MM.1S (cell line): ENCODE results near the gene SLC4A11.

Experiments
- DNase-seq: peaks from one replicate; pipeline ENCODE4 v3.0.0-alpha.2; 2015
- H2AFZ ChIP-seq: fragments of 300-600 bp; sonication (generic); 2 replicates; pipeline ENCODE4 v1.6.0; 2016; ENCODE audit warnings: antibody characterized with exemption, low read length
- H3F3A ChIP-seq: fragments of 300-600 bp; sonication (generic); 2 replicates; pipeline ENCODE4 v1.6.1; 2016; ENCODE audit warnings: mild to moderate bottlenecking, antibody characterized with exemption, low read length, moderate library complexity, mixed read lengths; ENCODE audit not compliant: insufficient read depth
- H3K27ac ChIP-seq: fragments of 300-600 bp; sonication (generic); 2 replicates; pipeline ENCODE4 v1.5.1; 2016; ENCODE audit warnings: mild to moderate bottlenecking, low read length
- H3K27me3 ChIP-seq: fragments of 300-600 bp; sonication (generic); replicated peaks from 2 replicates; pipeline ENCODE4 v1.6.0; 2016; ENCODE audit warnings: low read length; ENCODE audit not compliant: insufficient read depth
- H3K36me3 ChIP-seq: fragments of 300-600 bp; sonication (generic); replicated peaks from 2 replicates; pipeline ENCODE4 v1.6.1; 2016; ENCODE audit warnings: mild to moderate bottlenecking, low read length, mixed read lengths; ENCODE audit not compliant: insufficient read depth
- H3K4me1 ChIP-seq: fragments of 300-600 bp; sonication (generic); 2 replicates; pipeline ENCODE4 v1.6.1; 2016; ENCODE audit warnings: low read length, mixed read lengths
- H3K4me2 ChIP-seq: fragments of 300-600 bp; sonication (generic); 2 replicates; pipeline ENCODE4 v1.6.0; 2016; ENCODE audit warnings: low read depth, low read length
- H3K4me3 ChIP-seq: fragments of 300-600 bp; sonication (generic); 2 replicates; pipeline ENCODE4 v1.5.1; 2016; ENCODE audit warnings: low read length, mixed read lengths
- H3K79me2 ChIP-seq: fragments of 300-600 bp; sonication (generic); 2 replicates; pipeline ENCODE4 v1.6.1; 2016; ENCODE audit warnings: mixed run types, low read length, mixed read lengths
- H3K9ac ChIP-seq: fragments of 300-600 bp; sonication (generic); 2 replicates; pipeline ENCODE4 v1.6.1; 2016; ENCODE audit warnings: low read length, mixed read lengths
- H3K9me2 ChIP-seq: fragments of 300-600 bp; sonication (generic); replicated peaks from 2 replicates; pipeline ENCODE4 v1.6.1; 2016; ENCODE audit warnings: mild to moderate bottlenecking, low read length, mixed read lengths; ENCODE audit not compliant: insufficient read depth
- H3K9me3 ChIP-seq: fragments of 300-600 bp; sonication (generic); replicated peaks from 2 replicates; pipeline ENCODE4 v1.6.1; 2016; ENCODE audit warnings: mild to moderate bottlenecking, low read length, mixed read lengths; ENCODE audit not compliant: insufficient read depth
- H4K20me1 ChIP-seq: fragments of 300-600 bp; sonication (generic); 2 replicates; pipeline ENCODE4 v1.6.1; 2016; ENCODE audit warnings: mild to moderate bottlenecking, low read length, moderate library complexity, mixed read lengths; ENCODE audit not compliant: insufficient read depth
- EZH2 ChIP-seq: fragments of 300-600 bp; sonication (generic); optimal IDR thresholded peaks from 2 replicates; pipeline ENCODE3; 2017; ENCODE audit warnings: low read depth, mild to moderate bottlenecking, antibody characterized with exemption, low read length, mixed read lengths
- EZH2phosphoT487 ChIP-seq: fragments of 300-600 bp; sonication (generic); IDR thresholded peaks from 2 replicates; pipeline ENCODE4 v1.6.1; 2018; ENCODE audit warnings: antibody characterized with exemption, low read length
- TF ChIP-seq, protein P1 (sequence below): fragments of 300-600 bp; sonication (generic); IDR thresholded peaks from 2 replicates; pipeline ENCODE4 v1.5.1; 2016; ENCODE audit warnings: antibody characterized with exemption, low read length, mixed read lengths

SLC4A11 gene

DNA sequence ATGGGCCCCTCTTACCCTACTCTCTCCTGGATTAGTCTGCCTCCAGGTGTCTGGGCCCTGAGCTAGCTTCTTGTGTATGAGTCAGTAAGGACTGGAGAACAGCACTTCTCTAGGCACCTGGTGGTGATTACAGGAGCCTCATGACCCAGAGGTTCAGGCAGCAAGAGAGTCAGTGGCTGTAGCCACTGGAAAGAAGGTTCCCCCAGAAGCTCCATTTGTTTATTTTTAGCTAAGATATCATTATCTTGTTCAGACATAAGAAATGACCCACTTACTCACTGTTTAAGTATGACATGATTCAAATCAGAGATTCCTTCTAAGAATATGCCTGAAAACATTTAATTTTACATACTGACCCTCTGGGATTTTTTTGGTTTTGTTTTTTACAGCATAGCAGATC lies 23.6 kb upstream of the SLC4A11 start:
- Histone ChIP-seq H3K9ac (no peak overlapping the region), H3K9me3 (no peaks in the 10 kb centered on the region), H3F3A (no peaks in the 10 kb centered on the region), H2AFZ (no peak overlapping the region), H3K79me2 (no peaks in the 10 kb centered on the region), H3K4me3 (no peak overlapping the region), H3K27ac (no peak overlapping the region), H3K36me3 (no peaks in the 10 kb centered on the region), H3K4me2 (no peak overlapping the region), H3K9me2 (no peaks in the 10 kb centered on the region), H3K4me1 (no peaks in the 10 kb centered on the region), H4K20me1 (no peaks in the 10 kb centered on the region), H3K27me3 (no peaks in the 10 kb centered on the region)
- TF ChIP-seq EZH2phosphoT487 (no peak), EZH2 (no peak)
- TF ChIP-seq, protein P1, sequence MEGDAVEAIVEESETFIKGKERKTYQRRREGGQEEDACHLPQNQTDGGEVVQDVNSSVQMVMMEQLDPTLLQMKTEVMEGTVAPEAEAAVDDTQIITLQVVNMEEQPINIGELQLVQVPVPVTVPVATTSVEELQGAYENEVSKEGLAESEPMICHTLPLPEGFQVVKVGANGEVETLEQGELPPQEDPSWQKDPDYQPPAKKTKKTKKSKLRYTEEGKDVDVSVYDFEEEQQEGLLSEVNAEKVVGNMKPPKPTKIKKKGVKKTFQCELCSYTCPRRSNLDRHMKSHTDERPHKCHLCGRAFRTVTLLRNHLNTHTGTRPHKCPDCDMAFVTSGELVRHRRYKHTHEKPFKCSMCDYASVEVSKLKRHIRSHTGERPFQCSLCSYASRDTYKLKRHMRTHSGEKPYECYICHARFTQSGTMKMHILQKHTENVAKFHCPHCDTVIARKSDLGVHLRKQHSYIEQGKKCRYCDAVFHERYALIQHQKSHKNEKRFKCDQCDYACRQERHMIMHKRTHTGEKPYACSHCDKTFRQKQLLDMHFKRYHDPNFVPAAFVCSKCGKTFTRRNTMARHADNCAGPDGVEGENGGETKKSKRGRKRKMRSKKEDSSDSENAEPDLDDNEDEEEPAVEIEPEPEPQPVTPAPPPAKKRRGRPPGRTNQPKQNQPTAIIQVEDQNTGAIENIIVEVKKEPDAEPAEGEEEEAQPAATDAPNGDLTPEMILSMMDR = no peak
- DNase-seq = peak; percentile 5

DNA sequence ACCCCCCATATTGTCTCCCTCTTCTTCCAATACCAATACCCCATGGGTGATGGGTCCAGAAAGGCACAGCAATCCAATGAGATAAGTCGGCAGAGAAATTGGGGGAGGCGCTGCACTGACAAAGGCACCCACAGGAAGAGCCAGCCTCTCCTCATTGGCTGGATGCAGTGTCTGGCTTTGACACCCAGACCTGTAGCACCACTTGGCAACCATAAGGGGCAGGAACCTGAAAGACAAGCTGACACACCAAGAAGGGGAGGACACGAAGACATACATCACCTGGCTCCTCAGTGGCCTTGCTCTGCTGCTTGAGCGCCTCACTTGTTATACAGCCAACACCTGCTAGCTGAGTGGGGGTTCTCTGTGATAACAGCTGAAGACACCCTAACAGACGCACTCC lies 19.4 kb upstream of the SLC4A11 start:
- no peak for TF ChIP-seq EZH2phosphoT487
- TF ChIP-seq, protein P1 = no peak
- no peak for TF ChIP-seq EZH2
- Histone ChIP-seq H3K36me3 (no peaks in the 10 kb centered on the region), H3F3A (no peaks in the 10 kb centered on the region), H2AFZ (no peak overlapping the region), H3K9ac (no peak overlapping the region), H3K4me2 (no peak overlapping the region), H4K20me1 (no peaks in the 10 kb centered on the region), H3K9me2 (no peaks in the 10 kb centered on the region), H3K27ac (no peak overlapping the region), H3K79me2 (no peaks in the 10 kb centered on the region), H3K4me3 (no peak overlapping the region), H3K4me1 (no peaks in the 10 kb centered on the region), H3K27me3 (no peaks in the 10 kb centered on the region), H3K9me3 (no peaks in the 10 kb centered on the region)
- DNase-seq = peak; percentile 3

DNA sequence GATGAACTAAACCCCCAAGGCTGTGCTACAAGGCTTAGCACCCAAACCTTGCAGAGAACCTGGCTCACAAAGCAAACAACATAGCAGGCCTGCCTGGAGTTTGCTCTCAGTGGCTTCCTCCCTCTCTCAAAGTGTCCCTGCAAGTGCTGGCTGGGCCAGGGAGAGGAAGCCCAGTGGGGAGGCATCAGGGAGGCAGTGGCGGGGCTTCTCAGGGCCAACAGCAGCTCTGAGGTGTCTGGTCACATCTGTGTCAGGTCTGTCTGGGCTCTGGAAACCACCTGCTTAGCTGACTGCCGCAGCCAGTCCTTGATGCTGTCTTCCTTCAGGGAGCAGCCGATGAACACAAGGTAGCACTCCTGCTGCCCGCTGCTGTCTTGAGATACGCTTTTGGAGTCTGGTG lies 16.7 kb upstream of the SLC4A11 start:
- no peaks in the 10 kb centered on the region for H3K9me3 ChIP-seq
- H3K27ac ChIP-seq = no peak overlapping the region
- H3K4me1 ChIP-seq = no peaks in the 10 kb centered on the region
- H3K9me2 ChIP-seq = no peaks in the 10 kb centered on the region
- no peaks in the 10 kb centered on the region for H3F3A ChIP-seq
- H3K4me2 ChIP-seq = no peak overlapping the region
- no peak overlapping the region for H3K9ac ChIP-seq
- H3K79me2 ChIP-seq = no peaks in the 10 kb centered on the region
- no peaks in the 10 kb centered on the region for H3K36me3 ChIP-seq
- H2AFZ ChIP-seq = no peak overlapping the region
- TF ChIP-seq, protein P1 = no peak
- no peak for TF ChIP-seq EZH2
- no peak for TF ChIP-seq EZH2phosphoT487
- no peaks in the 10 kb centered on the region for H4K20me1 ChIP-seq
- no peak for DNase-seq
- no peaks in the 10 kb centered on the region for H3K27me3 ChIP-seq
- H3K4me3 ChIP-seq = no peak overlapping the region
